Esophagus squamous epithelium (tissue), 5 donors: ENCODE measurements around the gene SLC38A5. TPM values are rescaled to one million over a fixed set of nuclear protein-coding genes. Genes with fewer than 3 reads are reported as not detected.
"Not testable (repeated sequence)": the region's sequence is repeated elsewhere in the genome, so short reads cannot be mapped to it uniquely, and the experiment has no call there.

Experiments
- DNase-seq: peaks from one replicate; lab custom pipeline; 2025; lab: John Stamatoyannopoulos, UW
- H3K27ac ChIP-seq, 4 donors: fragments of 200-600 bp; sonication (generic); one replicate each; pipeline ENCODE4 v1.5.1; 2016 to 2019; ENCODE audit warnings: mild to moderate bottlenecking in 1 of 4
- H3K27me3 ChIP-seq, 4 donors: fragments of 200-600 bp; sonication (generic); 1 replicate in 3 of 4; 2 replicates in 1 of 4; pipeline versions ENCODE4 v1.5.1 to v1.6.0; 2017 to 2021; ENCODE audit warnings: antibody characterized with exemption in 1 of 4
- H3K36me3 ChIP-seq, 3 donors: fragments of 200-600 bp; sonication (generic); one replicate each; pipeline ENCODE4 v1.5.1; 2016 to 2019
- H3K4me1 ChIP-seq, 3 donors: fragments of 200-600 bp; sonication (generic); one replicate each; pipeline ENCODE4 v1.5.1; 2017 to 2019
- H3K4me3 ChIP-seq, 4 donors: fragments of 200-600 bp; sonication (generic); 1 replicate in 3 of 4; 2 replicates in 1 of 4; pipeline ENCODE4 v1.5.1; 2016 to 2019; ENCODE audit warnings: mild to moderate bottlenecking in 2 of 4, moderate library complexity in 1 of 4
- H3K9me3 ChIP-seq, 3 donors: fragments of 200-600 bp; sonication (generic); one replicate each; pipeline ENCODE4 v1.5.1; 2016 to 2019
- POLR2A ChIP-seq, 4 donors: fragments of 450-650 bp; IDR thresholded peaks; one replicate each; pipeline ENCODE4 v1.6.1; 2017; ENCODE audit warnings: antibody characterized with exemption in 4 of 4, mild to moderate bottlenecking in 4 of 4, moderate library complexity in 3 of 4
- WGBS, 2 donors: methylation state at CpG; one replicate each; pipeline ENCODE4 v1.1.5; 2018; 5-methylcytosine and 5-hydroxymethylcytosine counted together
- intact Hi-C: fragments of 100-400 bp; cut with DNase I; formaldehyde crosslinking; loops from one replicate; pipeline ENCODE4 v1.15.0; 2022
- total RNA-seq, 4 donors: library from RNA; depleted of rRNA; stranded (reverse); fragments of >200 nt; gene quantifications; one replicate each; pipeline ENCODE4 v1.1.0, GENCODE V29; 2016
- TF ChIP-seq, protein P1 (sequence below), 6 experiments: fragments of 450-650 bp in 4 of 6; fragments of 200-600 bp in 2 of 6; sonication (generic) in 2 of 6; IDR thresholded peaks; one replicate each; pipeline ENCODE4 v1.5.1; 2016 to 2019; ENCODE audit warnings: antibody characterized with exemption in 6 of 6, mild to moderate bottlenecking in 4 of 6, moderate library complexity in 4 of 6
- donor health status: DM: yes; HTN: yes; CAD: no.

The SLC38A5 gene
- 10 to 100 TPM in 3 of 4 donors, 1 to 10 TPM in 1; 9.6 to 25.4 (median 24.7) TPM for total RNA-seq

DNA sequence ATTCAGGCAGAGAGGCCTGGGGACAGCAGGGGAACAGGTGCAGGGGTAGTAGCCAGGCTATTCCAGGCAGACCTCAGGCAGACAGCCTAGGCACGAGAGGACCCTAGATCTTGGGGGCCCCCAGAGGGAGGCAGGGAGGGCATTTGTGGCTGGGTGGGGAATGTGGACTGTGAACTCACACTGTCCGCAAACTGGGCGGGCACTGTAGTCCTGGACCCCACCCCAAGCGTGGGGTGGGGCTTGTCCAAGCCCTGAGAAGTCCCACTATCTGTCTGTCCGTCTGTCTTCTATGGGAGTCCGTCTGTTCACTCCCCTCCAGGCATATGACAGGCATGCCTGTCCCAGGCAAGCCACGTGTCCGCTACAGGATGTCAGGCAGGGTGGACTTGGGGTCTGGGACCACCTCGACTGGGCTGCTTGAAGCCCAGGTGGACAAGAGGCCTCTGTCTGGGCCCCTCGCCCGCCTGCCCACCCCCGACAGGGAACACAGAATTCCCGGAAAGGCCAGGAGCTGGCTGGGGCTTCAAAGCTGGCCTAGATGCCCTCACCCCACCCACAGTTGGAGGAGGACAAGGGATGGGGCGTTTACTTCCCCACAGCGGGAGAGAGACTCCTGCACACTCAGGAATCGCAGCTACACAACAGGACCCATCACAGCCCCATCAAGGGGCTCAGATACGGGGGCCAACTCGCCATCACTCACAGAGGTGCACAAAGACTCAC is at the start of gene SLC38A5:
TSS of gene SLC38A5 (minus strand) at position 151 of the 723 bp plus-strand sequence. CDS start 2,336 bp downstream, outside the sequence.
- H3K9me3 ChIP-seq: no peaks in the 10 kb centered on the region
- H3K27me3 ChIP-seq: no peaks in the 10 kb centered on the region
- H3K27ac ChIP-seq: peak within 1 kb of the TSS in 2 of 4 donors; percentile 13 to 17
- WGBS, 2 donors: 80% methylated on average over 6 of the region's 18 CpGs; no CpG with 5 or more reads in 1 of the 2 donors
- H3K4me3 ChIP-seq: peak within 1 kb of the TSS; percentile 14 to 59 (median 31)
- no peaks in the 10 kb centered on the region for H3K36me3 ChIP-seq
- intact Hi-C loops: no loop called here
- DNase-seq: no peak
- H3K4me1 ChIP-seq: peaks cover 0 to 24% (median 2%) of the 10 kb centered on the region in 3 donors
- TF ChIP-seq, protein P1, sequence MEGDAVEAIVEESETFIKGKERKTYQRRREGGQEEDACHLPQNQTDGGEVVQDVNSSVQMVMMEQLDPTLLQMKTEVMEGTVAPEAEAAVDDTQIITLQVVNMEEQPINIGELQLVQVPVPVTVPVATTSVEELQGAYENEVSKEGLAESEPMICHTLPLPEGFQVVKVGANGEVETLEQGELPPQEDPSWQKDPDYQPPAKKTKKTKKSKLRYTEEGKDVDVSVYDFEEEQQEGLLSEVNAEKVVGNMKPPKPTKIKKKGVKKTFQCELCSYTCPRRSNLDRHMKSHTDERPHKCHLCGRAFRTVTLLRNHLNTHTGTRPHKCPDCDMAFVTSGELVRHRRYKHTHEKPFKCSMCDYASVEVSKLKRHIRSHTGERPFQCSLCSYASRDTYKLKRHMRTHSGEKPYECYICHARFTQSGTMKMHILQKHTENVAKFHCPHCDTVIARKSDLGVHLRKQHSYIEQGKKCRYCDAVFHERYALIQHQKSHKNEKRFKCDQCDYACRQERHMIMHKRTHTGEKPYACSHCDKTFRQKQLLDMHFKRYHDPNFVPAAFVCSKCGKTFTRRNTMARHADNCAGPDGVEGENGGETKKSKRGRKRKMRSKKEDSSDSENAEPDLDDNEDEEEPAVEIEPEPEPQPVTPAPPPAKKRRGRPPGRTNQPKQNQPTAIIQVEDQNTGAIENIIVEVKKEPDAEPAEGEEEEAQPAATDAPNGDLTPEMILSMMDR (IDR thresholded peaks at IDR 0.05): no peak
- no peak for TF ChIP-seq POLR2A (IDR thresholded peaks at IDR 0.05)

DNA sequence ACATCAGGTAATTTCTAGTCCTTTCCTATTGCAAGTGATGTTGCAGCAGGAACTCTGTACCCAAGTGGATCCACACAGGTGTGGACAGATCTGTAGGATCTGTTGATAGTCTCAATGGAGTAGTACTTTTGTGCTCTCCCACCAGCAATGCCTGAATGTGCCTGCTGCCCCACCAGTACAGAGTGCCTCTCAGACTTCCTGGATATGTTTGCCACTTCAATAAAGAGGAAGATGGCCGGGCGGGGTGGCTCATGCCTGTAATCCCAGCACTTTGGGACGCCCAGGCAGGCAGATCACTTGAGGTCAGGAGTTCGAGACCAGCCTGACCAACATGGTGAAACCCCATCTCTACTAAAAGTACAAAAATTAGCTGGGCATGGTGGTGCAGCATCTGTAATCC is 49.4 kb upstream of the SLC38A5 start:
- H3K27me3 ChIP-seq, DNase-seq, H3K9me3 ChIP-seq, H3K27ac ChIP-seq, H3K4me3 ChIP-seq, intact Hi-C loops: not testable (repeated sequence)
- Histone ChIP-seq H3K36me3 (peaks cover 0 to 34% (median 0%) of the 10 kb centered on the region in 3 donors), H3K4me1 (peaks cover 0 to 18% (median 4%) of the 10 kb centered on the region in 3 donors)
- WGBS, 2 donors: 49% methylated on average over 4 of the region's 4 CpGs; no CpG with 5 or more reads in 1 of the 2 donors

- no peak overlapping the region for H3K27ac ChIP-seq
- intact Hi-C loops: no loop called here
These were observed 46.9 kb upstream of the SLC38A5 start for GRCh38 chrX:48516987-48517386.

DNA sequence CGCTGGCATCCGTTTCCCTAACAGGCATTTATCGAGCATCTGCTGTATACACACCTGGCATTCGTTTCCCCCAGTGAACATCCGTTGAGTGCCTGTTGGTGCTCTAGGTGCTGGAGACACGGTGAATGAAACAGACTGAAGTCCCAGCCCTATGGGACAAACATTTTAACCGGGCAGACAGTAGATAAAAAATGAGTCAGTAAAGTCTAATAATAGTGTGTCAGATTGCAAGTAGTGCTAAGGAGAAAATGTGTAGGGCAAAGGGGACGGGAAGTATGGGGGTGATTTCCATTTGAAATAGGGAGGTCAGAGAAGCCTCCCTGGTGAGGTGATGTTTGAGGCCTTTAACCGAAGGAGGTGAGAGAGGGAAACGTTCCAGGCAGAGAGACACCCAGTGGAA is 46.2 kb upstream of the SLC38A5 start:
- TF ChIP-seq, protein P1 (IDR thresholded peaks at IDR 0.05): no peak
- H3K4me3 ChIP-seq: no peak overlapping the region
- H3K27me3 ChIP-seq: no peaks in the 10 kb centered on the region
- H3K27ac ChIP-seq: no peak overlapping the region
- H3K9me3 ChIP-seq: no peaks in the 10 kb centered on the region
- peaks cover 0 to 8% (median 0%) of the 10 kb centered on the region in 3 donors for H3K4me1 ChIP-seq
- H3K36me3 ChIP-seq: peaks cover 0 to 34% (median 0%) of the 10 kb centered on the region in 3 donors
- DNase-seq: no peak
- intact Hi-C loops: no loop called here
- WGBS, 2 donors: 74 to 88% methylated on average over 7 to 8 of the region's 10 CpGs

More at GRCh38 chrX:48516987-48517386, 46.9 kb upstream of the SLC38A5 start:
- WGBS, 2 donors: 60 to 66% methylated on average over 1 to 2 of the region's 5 CpGs
- H3K4me3 ChIP-seq: no peak overlapping the region
- H3K36me3 ChIP-seq: peaks cover 0 to 34% (median 0%) of the 10 kb centered on the region in 3 donors
- no peak for DNase-seq
- H3K4me1 ChIP-seq: peaks cover 0 to 9% (median 0%) of the 10 kb centered on the region in 3 donors
- H3K9me3 ChIP-seq: no peaks in the 10 kb centered on the region
- no peak for TF ChIP-seq POLR2A (IDR thresholded peaks at IDR 0.05)
- TF ChIP-seq, protein P1 (IDR thresholded peaks at IDR 0.05): no peak
- H3K27me3 ChIP-seq: no peaks in the 10 kb centered on the region

DNA sequence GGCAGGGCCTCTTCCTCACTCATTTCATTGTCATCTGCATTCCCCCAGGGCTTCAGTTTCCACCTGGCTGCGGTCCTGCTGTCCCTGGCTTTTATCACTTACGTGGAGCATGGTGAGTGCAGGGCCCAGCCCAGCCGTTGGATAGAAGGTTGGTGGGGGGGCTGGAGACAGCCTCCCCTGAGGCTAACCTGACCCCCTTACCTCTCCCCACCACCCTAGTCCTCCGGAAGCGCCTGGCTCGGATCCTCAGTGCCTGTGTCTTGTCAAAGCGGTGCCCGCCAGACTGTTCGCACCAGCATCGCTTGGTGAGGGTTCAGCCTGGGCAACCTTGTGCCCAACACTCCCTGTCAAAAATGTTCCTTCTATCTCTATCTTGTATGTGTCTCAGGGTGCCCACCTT is 45.8 kb upstream of the SLC38A5 start:
- WGBS, 2 donors: 86 to 100% methylated on average over 7 to 9 of the region's 10 CpGs
- no peak for DNase-seq
- H3K9me3 ChIP-seq: no peaks in the 10 kb centered on the region
- no peaks in the 10 kb centered on the region for H3K27me3 ChIP-seq
- intact Hi-C loops: no loop called here
- H3K4me1 ChIP-seq: peaks cover 0 to 5% (median 0%) of the 10 kb centered on the region in 3 donors
- no peak overlapping the region for H3K4me3 ChIP-seq
- peaks cover 0 to 34% (median 0%) of the 10 kb centered on the region in 3 donors for H3K36me3 ChIP-seq
- H3K27ac ChIP-seq: no peak overlapping the region
- no peak for TF ChIP-seq POLR2A (IDR thresholded peaks at IDR 0.05)
- TF ChIP-seq, protein P1 (IDR thresholded peaks at IDR 0.05): no peak
